Astrocyte (in vitro differentiated cells and primary cell): ENCODE results near the gene GTF2F2.

Experiments
- EZH2 ChIP-seq: IDR thresholded peaks from 2 replicates; pipeline ENCODE4 v1.6.1; 2012; ENCODE audit warnings: mild to moderate bottlenecking, low read length, inconsistent platforms; ENCODE audit not compliant: insufficient read depth
- TF ChIP-seq, protein P1 (sequence below): IDR thresholded peaks from 2 replicates; pipeline ENCODE4 v1.5.1; 2011; ENCODE audit warnings: low read depth, mild to moderate bottlenecking, inconsistent platforms, low read length, moderate library complexity; ENCODE audit not compliant: insufficient read depth

DNA sequence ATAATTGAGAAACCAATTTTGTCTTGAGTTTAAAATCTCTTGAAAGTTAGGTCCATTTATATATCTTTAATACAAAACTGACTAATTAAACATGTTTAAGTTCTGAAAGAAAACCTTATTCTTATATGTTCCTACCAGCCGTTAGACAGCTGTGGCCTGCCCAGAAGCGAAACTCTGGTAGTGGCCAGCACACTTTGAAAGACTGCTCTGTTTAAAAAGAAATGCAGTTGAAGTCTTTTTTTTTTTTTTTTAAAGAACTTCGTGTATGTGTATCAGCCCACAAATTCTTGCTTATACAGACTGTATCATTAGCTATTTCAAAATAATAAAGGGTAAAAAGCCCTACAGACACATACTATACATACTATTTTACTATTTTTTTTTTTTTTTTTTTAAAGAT, 46.5 kb downstream of the GTF2F2 start:
- TF ChIP-seq, protein P1, sequence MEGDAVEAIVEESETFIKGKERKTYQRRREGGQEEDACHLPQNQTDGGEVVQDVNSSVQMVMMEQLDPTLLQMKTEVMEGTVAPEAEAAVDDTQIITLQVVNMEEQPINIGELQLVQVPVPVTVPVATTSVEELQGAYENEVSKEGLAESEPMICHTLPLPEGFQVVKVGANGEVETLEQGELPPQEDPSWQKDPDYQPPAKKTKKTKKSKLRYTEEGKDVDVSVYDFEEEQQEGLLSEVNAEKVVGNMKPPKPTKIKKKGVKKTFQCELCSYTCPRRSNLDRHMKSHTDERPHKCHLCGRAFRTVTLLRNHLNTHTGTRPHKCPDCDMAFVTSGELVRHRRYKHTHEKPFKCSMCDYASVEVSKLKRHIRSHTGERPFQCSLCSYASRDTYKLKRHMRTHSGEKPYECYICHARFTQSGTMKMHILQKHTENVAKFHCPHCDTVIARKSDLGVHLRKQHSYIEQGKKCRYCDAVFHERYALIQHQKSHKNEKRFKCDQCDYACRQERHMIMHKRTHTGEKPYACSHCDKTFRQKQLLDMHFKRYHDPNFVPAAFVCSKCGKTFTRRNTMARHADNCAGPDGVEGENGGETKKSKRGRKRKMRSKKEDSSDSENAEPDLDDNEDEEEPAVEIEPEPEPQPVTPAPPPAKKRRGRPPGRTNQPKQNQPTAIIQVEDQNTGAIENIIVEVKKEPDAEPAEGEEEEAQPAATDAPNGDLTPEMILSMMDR, result no peak
- TF ChIP-seq EZH2, result no peak
